Activated T-cell treated with anti-CD3 and anti-CD28 coated beads, Interleukin-2, amount 50 U/mL, for 1 hour (primary cell): Measurements from ENCODE around the gene FKBP10.
A peak's percentile ranks its signal among the peaks of the same experiment; 100 is the strongest.
"Not testable (repeated sequence)": the region's sequence is repeated elsewhere in the genome, so short reads cannot be mapped to it uniquely, and the experiment has no call there.

Experiments used
- DNase-seq: peaks from one replicate; pipeline ENCODE4 v3.0.0-alpha.2; 2020

FKBP10 gene

GRCh38 chr17:41811549-41812380 is 1.0 kb upstream of the FKBP10 start, which contains the start of gene P3H4:
TSS of gene P3H4 (minus strand) at chr17:41811949. CDS start at chr17:41811915, 34 bp downstream.
- DNase-seq: peak; percentile 86

GRCh38 chr17:41813152-41813680 is 412 bp downstream of the FKBP10 start:
- DNase-seq: no peak

- DNase-seq: no peak
Observed at GRCh38 chr17:41813699-41814124, 908 bp downstream of the FKBP10 start.

GRCh38 chr17:41814195-41814594 is 1.4 kb downstream of the FKBP10 start:
- DNase-seq: no peak

- no peak for DNase-seq
Observed at GRCh38 chr17:41816637-41817320, 4.0 kb downstream of the FKBP10 start.

- no peak for DNase-seq
Observed at GRCh38 chr17:41818024-41818423, 5.2 kb downstream of the FKBP10 start.

- DNase-seq: no peak
Observed at GRCh38 chr17:41821776-41822175, 9.0 kb downstream of the FKBP10 start.

GRCh38 chr17:41822216-41823140 is 9.7 kb downstream of the FKBP10 start:
- no peak for DNase-seq

- DNase-seq: no peak
Observed at GRCh38 chr17:41823141-41823524, 10.3 kb downstream of the FKBP10 start.

GRCh38 chr17:41823580-41823979 is 10.8 kb downstream of the FKBP10 start:
- DNase-seq: no peak

- DNase-seq: no peak
Observed at GRCh38 chr17:41824086-41824485, 11.3 kb downstream of the FKBP10 start.

- DNase-seq: no peak
Observed at GRCh38 chr17:41825175-41825845, 12.5 kb downstream of the FKBP10 start.

GRCh38 chr17:41829961-41830360 is 17.2 kb downstream of the FKBP10 start:
- not testable (repeated sequence) for DNase-seq

- DNase-seq: no peak
Observed at GRCh38 chr17:41835214-41835799, 22.5 kb downstream of the FKBP10 start.

- DNase-seq: peak; percentile 73
Observed at GRCh38 chr17:41835800-41836549, 23.2 kb downstream of the FKBP10 start, which contains the start of gene NT5C3B. TSS of gene NT5C3B (minus strand) at chr17:41836232. CDS start at chr17:41836193, 39 bp downstream.

- DNase-seq: no peak
Observed at GRCh38 chr17:41836550-41837196, 23.9 kb downstream of the FKBP10 start.

- no peak for DNase-seq
Observed at GRCh38 chr17:41837761-41838538, 25.1 kb downstream of the FKBP10 start, which contains the start of gene KLHL10. TSS of gene KLHL10 (plus strand) at chr17:41837825. CDS start at chr17:41837933, 108 bp downstream.

- DNase-seq: not testable (repeated sequence)
Observed at GRCh38 chr17:41839448-41839847, 26.6 kb downstream of the FKBP10 start.

- not testable (repeated sequence) for DNase-seq
Observed at GRCh38 chr17:41840781-41841180, 28.0 kb downstream of the FKBP10 start.
